ENCODE results near the gene WIPF3.

Gene WIPF3

DNA sequence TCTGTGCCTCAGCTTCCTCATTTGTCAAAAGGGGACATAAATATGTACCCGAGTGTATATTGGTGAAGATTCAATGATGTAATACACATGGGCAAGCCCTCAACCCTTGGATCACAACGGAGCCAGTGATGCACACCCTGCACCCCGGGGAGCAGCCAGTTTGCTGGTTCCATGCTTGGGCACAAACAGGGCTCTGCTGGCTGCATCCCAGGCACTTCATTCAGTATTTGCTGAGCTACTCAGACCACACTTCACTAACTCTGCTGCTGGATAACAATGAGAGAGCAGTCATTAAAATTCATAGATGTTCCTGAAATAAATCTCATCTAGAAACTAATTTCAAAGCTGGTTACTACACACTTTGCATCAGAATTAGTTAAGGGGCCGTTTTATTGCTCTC is 111.3 kb downstream of the WIPF3 start:
- Histone ChIP-seq H3K27ac (no peak overlapping the region), H3K4me3 (no peak overlapping the region)
- no peak for DNase-seq (ENCODE audit: low spot score)
- TF ChIP-seq CTCF (IDR thresholded peaks at IDR 0.05), result no peak

- no peak overlapping the region for H3K27ac ChIP-seq
- no peak for TF ChIP-seq CTCF (IDR thresholded peaks at IDR 0.05)
- H3K4me3 ChIP-seq, result no peak overlapping the region
- no peak for DNase-seq (ENCODE audit: low spot score)
Observed at GRCh38 chr7:29918850-29919249, 112.5 kb downstream of the WIPF3 start.

- no peak for TF ChIP-seq CTCF (IDR thresholded peaks at IDR 0.05)
- no peak for DNase-seq (ENCODE audit: low spot score)
- H3K27ac ChIP-seq, result no peak overlapping the region
- H3K4me3 ChIP-seq, result no peak overlapping the region
Observed at GRCh38 chr7:29919790-29920189, 113.5 kb downstream of the WIPF3 start.

- no peak for TF ChIP-seq CTCF (IDR thresholded peaks at IDR 0.05)
- Histone ChIP-seq H3K4me3 (no peak overlapping the region), H3K27ac (no peak overlapping the region)
- DNase-seq (ENCODE audit: low spot score), result no peak
Observed at GRCh38 chr7:29920491-29920890, 114.2 kb downstream of the WIPF3 start.

DNA sequence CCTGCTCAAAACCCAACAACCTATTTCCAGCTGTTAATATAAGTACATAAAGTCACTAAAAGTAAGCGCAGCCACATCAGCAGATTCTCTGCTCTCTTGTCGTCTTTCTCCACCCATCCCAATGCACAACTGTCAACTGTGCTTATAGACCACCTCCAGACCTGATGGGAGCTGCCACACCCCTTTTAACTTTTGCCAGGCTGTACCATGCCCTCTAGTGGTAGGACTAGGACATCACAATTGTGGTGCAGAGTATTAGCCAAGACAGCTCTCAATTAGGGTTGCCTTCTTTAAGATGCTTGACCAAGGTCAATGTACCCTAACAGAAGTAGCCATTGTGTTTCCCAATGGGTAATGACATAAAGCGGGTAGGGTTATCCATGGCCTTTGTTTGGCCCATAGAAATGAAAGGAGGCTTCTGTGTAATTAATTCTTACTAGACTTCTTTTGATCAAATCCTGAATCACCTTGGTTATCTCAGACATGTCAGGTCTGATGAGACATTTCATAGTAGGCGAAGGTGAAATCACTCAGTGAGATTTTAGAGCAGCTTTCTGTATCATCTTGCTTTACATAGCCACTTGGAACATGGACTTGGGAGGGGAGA is 115.2 kb downstream of the WIPF3 start:
- peak; percentile 72 for TF ChIP-seq CTCF (IDR thresholded peaks at IDR 0.05)
- no peak overlapping the region for H3K4me3 ChIP-seq
- no peak for DNase-seq (ENCODE audit: low spot score)
- H3K27ac ChIP-seq, result no peak overlapping the region

- no peak overlapping the region for H3K4me3 ChIP-seq
- H3K27ac ChIP-seq, result no peak overlapping the region
- TF ChIP-seq CTCF (IDR thresholded peaks at IDR 0.05), result no peak
- no peak for DNase-seq (ENCODE audit: low spot score)
Observed at GRCh38 chr7:29922921-29923700, 116.8 kb downstream of the WIPF3 start.

- H3K4me3 ChIP-seq, result no peak overlapping the region
- DNase-seq (ENCODE audit: low spot score), result no peak
- H3K27ac ChIP-seq, result no peak overlapping the region
- no peak for TF ChIP-seq CTCF (IDR thresholded peaks at IDR 0.05)
Observed at GRCh38 chr7:29924006-29924405, 117.7 kb downstream of the WIPF3 start.
